Stimulated activated CD8-positive, alpha-beta memory T cell treated with anti-CD3 and anti-CD28 coated beads, Interleukin-12 subunit alpha, Interleukin-12 subunit beta, amount 100 ng/mL, for 24 hours (primary cell): ENCODE measurements around the gene GLRA1.
"Not testable (repeated sequence)": the region's sequence is repeated elsewhere in the genome, so short reads cannot be mapped to it uniquely, and the experiment has no call there.

ENCODE experiments used
- DNase-seq: peaks from one replicate; pipeline ENCODE4 v3.0.0-alpha.2; 2020; ENCODE audit errors: extremely low read depth

The GLRA1 gene

DNA sequence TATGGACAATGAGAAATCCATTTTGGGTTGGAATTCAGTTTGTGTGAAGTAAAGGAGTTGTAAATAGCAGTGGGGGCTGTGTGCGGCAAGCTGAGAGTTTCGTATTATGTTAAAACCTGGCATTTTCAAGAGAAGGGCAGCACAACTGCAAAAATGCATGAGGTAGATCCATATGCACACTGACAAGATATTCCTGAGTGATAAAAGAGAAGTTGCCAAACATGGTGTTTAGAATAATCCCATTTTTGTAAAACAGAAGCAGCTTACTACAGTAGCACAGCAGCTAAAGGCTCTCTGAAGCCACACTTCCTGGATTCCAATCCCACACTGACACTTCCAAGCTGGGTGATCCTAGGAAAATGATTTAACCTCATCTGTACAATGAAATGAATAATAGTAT is 11.2 kb downstream of the GLRA1 start:
- DNase-seq, result no peak

- no peak for DNase-seq
Measured at GRCh38 chr5:151912360-151912759, 12.3 kb downstream of the GLRA1 start.

GRCh38 chr5:151911011-151911410 is 13.6 kb downstream of the GLRA1 start:
- no peak for DNase-seq

- no peak for DNase-seq
Measured at GRCh38 chr5:151909628-151910027, 15.0 kb downstream of the GLRA1 start.

- no peak for DNase-seq
Measured at GRCh38 chr5:151906246-151906645, 18.4 kb downstream of the GLRA1 start.

DNA sequence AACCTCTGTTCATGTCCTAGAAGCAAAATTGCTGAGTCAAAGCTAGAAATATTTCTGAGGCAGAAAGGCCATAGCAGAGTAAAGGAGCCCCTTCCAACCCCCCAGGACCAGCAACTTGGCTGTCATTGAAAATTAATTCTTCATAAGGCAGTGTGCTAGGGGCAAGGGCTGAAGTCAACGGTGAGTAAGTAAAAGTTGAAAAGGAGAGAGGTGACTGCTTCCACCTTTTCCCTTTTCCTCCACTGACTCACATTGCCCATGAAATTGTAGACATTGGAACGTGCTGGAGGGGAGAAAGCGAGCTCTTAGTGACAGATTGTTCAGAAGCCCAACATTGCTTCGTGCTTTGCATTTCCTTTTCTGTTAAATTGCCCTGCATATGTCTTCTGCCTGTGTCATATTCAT is 19.1 kb downstream of the GLRA1 start:
- no peak for DNase-seq

GRCh38 chr5:151904909-151905308 is 19.7 kb downstream of the GLRA1 start:
- DNase-seq, result no peak

GRCh38 chr5:151904127-151904526 is 20.5 kb downstream of the GLRA1 start:
- DNase-seq, result no peak

- DNase-seq, result no peak
Measured at GRCh38 chr5:151903243-151903653, 21.4 kb downstream of the GLRA1 start.

DNA sequence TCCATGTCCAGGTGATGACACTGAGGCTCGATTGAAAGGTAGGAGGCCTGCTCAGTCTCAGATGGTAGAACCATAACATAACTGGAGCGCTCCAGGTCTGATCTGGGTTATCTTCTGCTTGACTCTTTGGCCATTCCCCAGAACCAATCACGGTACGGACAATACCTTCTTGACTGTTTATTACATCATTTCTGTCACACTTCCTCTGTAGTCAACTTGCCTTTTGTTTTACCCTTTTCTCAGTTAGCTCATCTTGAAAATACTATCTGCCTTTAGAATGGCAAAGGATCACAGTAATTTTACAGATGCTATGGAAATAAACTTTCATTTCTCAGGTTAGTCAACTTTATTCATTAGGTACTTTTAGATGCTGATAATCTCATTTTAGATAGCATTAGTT is 22.4 kb downstream of the GLRA1 start:
- no peak for DNase-seq

DNA sequence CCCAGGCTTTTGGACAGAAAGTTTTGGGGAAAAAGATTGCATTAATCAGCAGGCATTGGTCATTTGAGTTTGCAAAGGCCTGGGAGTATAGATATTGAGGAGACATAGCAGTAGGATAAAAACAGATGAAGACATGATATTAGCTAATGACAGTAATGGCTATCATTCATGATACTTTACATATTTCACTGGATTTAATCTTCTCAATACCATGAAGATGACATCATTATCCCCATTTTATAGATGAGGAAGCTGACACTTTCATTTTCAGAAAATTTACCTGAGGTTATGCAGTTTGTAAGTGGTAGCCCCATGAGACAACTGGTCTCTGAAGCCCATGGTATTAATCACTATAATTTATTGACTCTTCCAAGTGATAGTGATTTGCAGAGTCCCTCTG is 23.0 kb downstream of the GLRA1 start:
- no peak for DNase-seq

- DNase-seq, result no peak
Measured at GRCh38 chr5:151900891-151901290, 23.8 kb downstream of the GLRA1 start.

GRCh38 chr5:151899399-151899798 is 25.3 kb downstream of the GLRA1 start:
- DNase-seq, result no peak

DNA sequence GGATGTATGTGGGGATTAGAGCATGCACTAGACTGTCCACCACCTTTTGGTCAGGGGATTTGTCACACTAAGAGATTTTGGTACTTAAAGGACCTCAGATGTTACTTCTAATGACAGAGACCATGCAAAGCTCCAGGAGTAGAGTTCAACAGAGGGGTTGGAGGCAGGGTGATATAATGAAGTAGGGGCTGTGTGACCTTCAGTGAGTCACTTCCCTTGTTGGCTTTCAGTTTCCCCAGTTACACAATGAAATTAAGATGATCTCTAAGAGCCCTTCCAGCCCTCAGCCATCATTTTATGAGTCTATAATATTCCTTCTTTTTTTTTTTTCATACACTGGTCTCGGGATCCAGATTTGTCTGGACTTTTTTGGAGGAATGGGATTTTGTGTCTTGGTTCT is 26.8 kb downstream of the GLRA1 start:
- DNase-seq, result no peak

DNA sequence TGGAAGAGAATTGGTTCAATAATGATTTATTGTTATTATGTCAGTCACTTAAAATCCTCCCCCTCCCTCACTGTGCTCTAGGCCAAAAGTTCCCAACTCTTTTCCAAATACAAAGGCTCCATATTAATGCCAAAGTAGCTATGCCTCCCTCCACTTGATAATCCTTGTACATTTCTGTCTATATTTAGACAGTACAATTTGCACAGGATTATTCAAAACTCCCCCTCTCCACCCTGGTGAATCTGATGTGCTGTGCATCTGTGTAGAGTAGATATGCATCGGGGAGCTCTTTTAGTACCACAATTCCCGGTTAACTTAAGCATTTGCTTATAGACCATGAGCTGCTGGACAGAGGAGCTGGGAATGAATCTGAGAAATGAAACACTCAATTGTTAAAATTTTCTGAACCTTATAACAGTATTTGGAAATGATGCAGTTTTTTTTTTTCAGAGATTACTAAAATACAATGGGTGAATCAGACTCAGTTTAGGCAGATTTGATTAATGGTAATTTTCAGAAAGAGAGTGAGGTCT is 27.6 kb downstream of the GLRA1 start:
- no peak for DNase-seq

DNA sequence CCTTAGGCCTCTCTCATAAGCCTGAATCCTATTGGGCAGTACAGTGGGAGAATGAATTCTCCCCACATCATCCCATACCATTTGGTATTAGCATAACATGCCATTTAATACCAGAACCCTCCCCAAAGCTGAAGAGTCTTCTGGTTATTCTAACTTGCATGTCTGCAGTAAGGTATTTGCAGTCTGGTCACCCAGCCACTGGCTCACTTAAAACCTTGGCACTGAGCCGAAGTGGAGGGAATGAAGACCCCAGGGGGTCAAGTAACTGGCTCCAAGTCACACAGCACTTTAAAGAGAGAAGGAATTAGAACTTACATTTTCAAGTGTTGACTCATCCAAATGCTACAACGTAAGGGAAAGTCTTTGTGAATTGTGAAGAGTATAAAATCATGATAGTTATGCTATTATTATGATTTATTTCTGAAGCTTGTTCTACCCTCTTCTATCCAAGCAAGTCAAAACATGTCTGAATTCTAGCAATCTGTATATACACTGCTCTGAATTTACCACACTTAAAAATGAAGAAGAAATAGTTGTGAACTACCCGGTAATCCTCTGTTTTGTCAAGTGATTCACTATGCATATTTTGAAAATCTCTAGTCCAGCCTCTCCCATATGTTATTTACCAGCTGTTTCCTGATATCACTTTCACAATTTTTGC is 28.5 kb downstream of the GLRA1 start:
- no peak for DNase-seq

DNA sequence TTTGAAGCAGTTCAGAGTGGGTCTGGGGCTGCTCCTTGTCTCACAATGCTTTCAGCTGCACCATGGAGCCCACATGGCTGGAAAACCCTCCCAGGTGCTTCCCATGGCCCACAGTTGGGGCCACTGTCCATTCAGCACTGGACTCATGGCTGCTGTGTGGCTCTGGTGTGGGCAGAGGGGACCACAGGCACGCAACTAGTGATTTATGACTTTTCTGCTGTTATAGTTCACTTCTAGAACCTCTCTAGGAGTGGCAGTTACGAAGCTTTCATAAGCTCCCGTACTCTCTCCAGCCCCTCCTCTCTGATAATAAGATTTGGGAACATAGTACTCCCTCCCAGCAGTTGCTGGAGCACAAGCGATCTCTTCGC is 29.0 kb downstream of the GLRA1 start:
- no peak for DNase-seq

- DNase-seq, result not testable (repeated sequence)
Measured at GRCh38 chr5:151893485-151893884, 31.2 kb downstream of the GLRA1 start.

DNA sequence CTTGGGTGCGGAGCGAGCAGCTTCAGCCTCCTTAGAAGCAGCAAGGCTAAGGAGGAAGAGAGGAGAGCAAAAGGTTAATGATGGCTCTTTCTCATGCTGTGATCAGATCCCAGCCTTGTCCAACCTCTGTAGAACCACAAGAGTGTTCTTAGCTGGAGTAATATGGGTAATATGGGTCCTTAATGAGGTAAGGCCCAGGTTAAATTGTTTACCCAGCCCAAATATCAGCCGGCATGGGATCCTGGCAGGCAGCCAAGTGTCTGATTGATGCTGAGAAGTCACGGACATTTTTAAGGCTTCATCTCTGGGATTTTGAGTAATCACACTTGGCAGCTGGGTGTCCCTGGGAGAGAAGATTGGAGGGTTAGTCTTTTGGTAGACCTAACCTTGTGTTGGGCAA is 32.3 kb downstream of the GLRA1 start:
- DNase-seq, result no peak

DNA sequence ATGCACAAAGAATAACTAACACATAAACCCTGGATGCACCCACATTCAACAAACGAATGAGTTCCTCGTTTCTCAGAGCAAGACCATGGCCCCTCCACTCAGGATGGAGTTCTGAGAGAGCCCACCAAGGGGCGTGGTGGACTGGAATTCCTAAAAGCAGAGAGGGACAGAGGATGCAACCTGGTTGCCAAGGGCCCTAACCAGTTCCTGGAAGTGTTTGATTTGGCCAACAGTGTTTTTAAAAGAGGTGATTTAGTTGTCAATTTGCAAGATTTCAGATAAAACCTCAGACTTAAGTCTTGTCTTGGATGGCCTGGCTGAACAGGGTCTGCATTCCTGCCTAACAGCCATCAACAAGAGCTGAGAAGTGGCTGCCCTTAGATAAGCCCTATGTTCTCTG is 34.4 kb downstream of the GLRA1 start:
- DNase-seq, result no peak

DNA sequence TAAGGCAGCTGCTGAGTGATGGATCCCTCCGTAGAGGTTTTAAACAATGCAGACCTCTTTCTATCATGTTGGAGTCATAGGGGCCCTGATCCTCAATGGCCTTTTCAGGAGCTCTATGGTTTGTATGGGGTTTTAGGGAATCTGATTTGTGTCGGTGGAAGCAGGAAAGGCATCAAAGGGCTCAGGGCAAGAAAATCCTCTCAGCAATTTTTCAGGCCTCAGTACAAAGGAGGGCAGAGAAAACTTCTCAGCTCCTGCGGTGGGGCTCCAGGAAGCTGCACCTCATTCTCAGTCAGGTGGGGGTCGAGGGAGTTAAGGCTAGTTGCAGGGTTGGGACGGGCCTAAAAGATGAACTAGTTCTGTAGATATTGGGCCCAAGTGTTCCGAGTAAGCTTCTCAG is 35.0 kb downstream of the GLRA1 start:
- DNase-seq, result no peak

DNA sequence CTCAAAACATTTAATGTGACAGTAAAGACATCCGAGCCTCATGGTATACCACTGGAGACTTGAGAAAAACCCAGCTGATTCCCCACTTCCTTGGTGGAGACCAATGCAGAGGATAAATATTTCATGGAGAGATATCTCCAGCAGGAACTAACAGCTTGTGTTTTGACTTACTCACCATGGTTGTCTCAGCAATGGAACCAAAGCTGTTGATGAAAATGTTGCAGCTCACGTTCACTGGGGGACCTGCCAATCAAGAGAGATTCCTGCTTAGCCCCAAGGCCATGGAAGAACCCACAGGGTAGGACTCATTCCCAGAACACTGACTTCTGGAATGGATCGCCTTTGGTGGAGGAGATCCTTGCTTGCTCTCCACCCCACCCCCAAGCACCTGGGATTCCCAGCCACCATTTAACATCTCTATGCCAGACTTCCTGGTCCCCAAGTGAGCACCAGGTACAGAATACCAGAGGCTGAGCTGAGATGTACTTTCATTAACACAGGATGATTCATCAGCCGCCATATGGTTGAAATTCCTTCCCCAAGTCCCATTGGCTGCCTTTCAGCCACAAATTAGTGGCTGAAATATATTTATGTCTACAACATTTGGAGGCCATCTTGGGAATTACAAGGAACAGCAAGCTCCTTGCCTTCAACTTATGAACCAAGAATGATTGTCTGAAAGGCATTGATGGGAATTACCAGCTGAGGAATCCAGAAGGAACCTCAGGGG is 37.9 kb downstream of the GLRA1 start:
- DNase-seq, result no peak

- no peak for DNase-seq
Measured at GRCh38 chr5:151885138-151885908, 39.3 kb downstream of the GLRA1 start.
